Heart left ventricle (tissue), 13 donors: ENCODE measurements around the gene SMIM44.

Experiments
- POLR2A ChIP-seq, 2 donors: fragments of 450-650 bp; IDR thresholded peaks; one replicate each; pipeline ENCODE4 v1.6.1; 2017; ENCODE audit warnings: antibody characterized with exemption in 2 of 2, mild to moderate bottlenecking in 2 of 2, moderate library complexity in 2 of 2
- TF ChIP-seq, protein P1 (sequence below), 12 donors: fragments of 200-600 bp; sonication (generic) in 4 of 12; IDR thresholded peaks; one replicate each; pipeline versions ENCODE4 v1.5.0 to v1.8.0; 2018 to 2022; ENCODE audit warnings: antibody characterized with exemption in 12 of 12, mild to moderate bottlenecking in 5 of 12
- donor health status: ischemic (EF 13 %, LVEDD 7.1; RV severe dilation, severe dysfunction).
- donor health status: DM: no; HTN: yes; CAD: no.
- donor health status: DM: no; HTN: no; CAD: no.
- donor health status: ischemic (EF 25% LVEDD 6.9; RV normal size, moderate dysfunction).
- donor health status: ischemic (EF 25% LVEDD 5.7; RV mildly dilated, moderate dysfunction).
- donor health status: ischemic (EF 35%, LVEDD 5.7; RV mildly dilated, moderate dysfunction).
- donor health status: nonischemic (EF 11% LVEDD 7.7; RV severe dilation, severe dysfunction).
- donor health status: DM: yes; HTN: yes; CAD: no.
- donor health status: PGD.
- donor health status: ischemic (EF 29% LVEDD 5.4; RV normal size, mild dysfunction).
- donor health status: nonischemic (EF 23%, LVEDD 6.1; RV moderate dilation, normal function).

GRCh38 chr19:3531716-3532115, 48.5 kb upstream of the SMIM44 start:
- TF ChIP-seq, protein P1, sequence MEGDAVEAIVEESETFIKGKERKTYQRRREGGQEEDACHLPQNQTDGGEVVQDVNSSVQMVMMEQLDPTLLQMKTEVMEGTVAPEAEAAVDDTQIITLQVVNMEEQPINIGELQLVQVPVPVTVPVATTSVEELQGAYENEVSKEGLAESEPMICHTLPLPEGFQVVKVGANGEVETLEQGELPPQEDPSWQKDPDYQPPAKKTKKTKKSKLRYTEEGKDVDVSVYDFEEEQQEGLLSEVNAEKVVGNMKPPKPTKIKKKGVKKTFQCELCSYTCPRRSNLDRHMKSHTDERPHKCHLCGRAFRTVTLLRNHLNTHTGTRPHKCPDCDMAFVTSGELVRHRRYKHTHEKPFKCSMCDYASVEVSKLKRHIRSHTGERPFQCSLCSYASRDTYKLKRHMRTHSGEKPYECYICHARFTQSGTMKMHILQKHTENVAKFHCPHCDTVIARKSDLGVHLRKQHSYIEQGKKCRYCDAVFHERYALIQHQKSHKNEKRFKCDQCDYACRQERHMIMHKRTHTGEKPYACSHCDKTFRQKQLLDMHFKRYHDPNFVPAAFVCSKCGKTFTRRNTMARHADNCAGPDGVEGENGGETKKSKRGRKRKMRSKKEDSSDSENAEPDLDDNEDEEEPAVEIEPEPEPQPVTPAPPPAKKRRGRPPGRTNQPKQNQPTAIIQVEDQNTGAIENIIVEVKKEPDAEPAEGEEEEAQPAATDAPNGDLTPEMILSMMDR (IDR thresholded peaks at IDR 0.05), result no peak
- TF ChIP-seq POLR2A (IDR thresholded peaks at IDR 0.05), result no peak
